ENCODE data around the gene KRT9.
"Not testable (repeated sequence)": the region's sequence is repeated elsewhere in the genome, so short reads cannot be mapped to it uniquely, and the experiment has no call there.

KRT9 gene

DNA sequence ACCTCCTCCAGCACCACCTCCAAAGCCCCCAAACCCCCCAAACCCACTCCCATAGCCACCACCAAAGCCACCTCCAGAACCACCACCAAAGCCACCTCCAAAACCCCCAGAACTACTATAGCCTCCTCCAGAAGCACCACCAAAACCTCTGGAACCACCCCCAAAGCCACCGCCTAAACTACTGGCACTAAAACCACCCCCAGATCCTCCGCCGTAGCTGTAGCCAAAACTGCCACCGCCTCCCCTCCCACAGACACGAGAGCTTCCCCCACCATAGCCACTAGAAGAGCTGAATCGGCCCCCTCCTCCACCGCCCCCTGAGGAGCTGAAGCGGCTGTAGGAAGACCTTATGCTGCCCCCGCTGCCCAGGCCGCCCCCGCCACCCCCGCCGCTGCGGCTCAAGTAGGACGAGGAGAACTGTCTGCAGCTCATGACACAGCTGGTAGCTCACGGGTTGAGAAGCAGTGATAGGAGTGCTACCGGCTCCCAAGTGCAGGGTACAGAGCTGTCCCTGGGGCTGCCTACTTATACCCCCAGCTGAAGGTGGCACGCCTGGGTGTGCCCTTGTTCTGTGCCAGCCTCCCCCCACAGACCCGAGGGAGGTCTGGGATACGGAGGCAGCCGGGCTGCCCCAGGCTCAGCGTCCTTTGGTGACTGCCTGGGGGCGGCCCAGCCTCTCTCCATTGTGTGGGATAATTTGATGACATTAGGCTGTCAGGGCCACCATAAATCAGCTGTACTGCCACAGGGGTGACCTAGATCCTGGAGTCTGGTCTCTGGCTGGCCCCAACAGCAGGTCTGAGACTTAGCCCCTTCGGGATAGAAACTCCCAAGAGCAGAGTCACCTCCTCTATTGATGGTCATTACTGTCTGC, at the start of gene KRT9:
TSS of gene KRT9 (minus strand) at position 499 of the 874 bp plus-strand sequence. CDS start at position 432, 67 bp downstream.
- DNase-seq (no peak), ATAC-seq (no peak)

DNA sequence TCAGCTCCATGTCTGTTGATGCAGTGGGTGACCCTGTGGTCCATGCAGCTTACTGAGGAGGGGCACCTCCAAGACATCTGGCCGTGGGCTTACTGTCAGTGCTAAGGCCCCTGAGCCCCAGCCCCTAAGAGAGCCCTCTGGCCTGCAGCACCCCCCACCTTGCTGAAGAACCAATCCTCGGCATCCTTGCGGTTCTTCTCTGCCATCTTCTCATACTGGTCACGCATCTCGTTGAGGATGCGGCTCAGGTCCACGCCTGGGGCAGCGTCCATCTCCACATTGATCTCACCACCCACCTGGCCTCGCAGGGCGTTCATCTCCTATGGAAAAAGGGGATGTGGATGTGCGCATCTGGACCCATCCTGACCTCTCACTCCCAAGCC, 49.6 kb upstream of the KRT9 start:
- ATAC-seq, DNase-seq: not testable (repeated sequence)

DNA sequence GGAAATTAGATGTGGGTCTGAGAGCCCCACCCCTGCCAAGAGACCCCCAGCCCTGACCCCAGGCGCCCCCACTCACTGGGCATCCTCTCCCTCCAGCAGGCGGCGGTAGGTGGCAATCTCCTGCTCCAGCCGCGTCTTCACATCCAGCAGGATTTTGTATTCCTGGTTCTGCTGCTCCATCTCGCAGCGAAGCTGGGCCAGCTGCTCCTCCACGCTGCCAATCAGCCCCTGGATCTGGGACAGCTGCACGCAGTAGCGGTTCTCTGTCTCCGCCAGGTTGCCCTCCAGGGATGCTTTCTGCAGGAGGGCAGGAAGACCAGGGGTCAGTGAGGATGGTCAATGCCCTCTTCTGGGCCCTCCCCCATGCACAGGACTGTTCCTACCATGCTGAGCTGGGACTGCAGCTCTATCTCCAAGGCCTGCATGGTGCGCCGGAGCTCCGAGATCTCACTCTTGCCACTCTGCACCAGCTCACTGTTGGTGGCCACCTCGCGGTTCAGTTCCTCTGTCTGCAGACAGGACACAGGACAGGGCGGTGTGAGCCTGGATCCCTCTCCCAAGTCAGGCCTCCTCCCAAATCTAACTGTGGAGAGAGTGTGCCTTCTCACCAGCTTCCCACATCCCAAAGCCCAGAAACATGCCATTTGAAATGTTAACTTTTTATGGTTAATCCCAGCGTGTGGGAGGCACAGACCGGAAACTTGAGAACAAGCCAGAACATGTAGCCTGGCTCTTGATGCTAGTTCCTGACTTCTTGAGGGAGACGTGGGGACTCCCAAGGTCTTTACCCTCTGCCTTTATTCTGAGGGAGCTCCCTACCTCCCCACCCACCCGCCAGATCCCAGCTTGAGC, 49.0 kb upstream of the KRT9 start:
- DNase-seq (no peak), ATAC-seq (no peak)

DNA sequence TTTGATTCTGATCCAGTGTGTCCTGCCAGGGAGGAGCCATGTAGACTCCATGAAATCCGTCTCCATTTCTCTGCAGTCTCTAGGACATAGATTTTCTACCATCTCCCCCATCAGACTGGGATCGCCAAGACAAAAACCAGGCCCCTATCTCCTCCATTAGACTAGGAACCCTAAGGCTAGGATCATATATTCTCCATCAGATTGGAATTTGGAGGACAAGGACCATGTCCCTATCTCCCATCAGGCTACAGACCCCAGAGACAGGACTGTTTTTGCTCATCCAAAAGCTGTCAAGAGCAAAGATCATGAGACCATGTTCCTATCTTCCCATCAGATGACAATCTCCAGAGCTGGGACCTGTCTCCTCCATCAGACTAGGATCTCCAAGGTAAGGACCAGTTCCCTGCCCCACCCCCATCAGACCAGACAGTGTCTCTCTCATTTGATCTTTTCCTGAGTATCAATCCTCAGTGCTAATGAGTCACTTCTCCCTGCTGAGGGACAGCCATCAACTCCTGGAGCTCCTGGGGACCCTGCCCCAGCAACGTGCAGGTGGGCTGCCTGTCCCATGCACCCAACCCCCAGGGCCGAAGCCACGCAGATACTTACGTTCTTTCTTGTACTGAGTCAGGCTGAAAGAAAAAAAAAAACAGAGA, 48.2 kb upstream of the KRT9 start:
- not testable (repeated sequence) for ATAC-seq, DNase-seq

DNA sequence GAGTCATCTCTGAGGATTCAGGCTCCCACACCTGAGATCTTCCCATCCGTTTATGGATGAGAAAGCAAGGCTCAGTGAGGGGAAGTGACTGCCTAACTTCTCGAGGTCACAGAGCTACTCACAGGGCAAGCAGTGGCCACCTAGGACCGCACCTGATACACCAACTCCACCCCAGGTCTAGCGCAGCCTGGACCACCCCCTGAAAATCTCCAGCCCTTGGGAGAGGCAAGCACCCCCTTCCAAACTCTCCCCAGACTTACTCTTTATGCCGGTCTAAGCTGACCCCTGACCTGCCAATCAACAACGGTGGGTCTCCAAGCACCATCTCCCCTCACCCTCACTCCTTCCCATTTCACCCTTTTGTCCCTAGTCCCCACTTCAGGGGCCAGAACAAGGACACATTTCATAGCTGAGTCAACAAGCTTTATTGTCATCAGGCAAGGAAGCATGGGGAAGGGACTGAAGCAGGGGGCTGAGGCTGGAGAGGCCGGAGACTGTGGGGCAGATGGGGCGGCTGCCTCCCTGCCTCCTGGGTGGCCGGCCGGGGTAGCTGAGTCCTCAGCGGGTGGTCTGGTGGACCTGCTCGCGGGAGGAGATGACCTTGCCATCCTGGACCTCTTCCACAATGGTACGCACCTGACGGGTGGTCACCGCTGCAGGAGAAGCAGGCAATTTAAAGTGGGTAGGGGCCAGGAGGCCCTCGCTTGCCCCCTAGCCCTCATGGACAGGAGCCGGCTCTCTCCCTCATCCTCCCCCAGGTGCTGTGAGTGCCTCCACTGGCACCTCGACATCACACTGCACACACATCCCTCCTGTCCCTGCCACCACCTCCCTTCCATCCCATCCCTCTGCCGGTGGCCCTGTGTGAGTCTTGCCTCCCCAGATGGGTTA, 47.4 kb upstream of the KRT9 start:
- no peak for DNase-seq
- ATAC-seq = no peak

DNA sequence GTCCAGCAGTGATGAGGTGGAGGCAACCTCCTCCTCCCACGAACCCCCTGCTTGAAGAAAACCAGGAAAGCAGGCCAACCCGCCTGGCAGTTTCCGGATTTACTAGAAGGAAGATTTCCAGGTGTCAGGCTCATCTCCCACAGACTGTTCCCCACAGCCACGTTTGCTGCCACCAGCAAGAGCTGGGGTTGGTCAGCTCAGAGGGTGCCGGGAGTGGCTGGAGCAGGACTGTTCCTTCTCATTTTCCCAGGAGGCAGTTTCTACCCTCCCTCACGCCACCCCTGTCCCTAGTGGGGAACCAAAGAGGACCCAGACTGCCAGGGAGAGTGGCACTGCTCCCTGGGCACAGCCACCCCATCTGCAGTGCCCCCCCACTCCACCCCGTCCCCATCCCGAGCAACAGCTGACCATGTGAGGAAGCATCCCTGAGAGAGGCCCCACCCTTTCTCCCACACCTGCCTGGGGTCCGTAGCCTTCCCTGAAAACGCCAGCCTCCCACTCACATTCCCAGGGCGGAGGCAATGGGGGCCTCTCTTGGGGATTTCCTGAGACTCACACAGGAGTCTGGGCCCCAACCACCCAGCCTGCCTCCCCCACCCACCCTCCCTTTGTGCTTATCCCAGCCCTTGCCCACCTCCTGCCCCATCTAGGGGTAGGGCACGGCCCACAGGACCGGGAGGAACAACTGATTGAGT, 46.6 kb upstream of the KRT9 start:
- DNase-seq = no peak
- no peak for ATAC-seq

DNA sequence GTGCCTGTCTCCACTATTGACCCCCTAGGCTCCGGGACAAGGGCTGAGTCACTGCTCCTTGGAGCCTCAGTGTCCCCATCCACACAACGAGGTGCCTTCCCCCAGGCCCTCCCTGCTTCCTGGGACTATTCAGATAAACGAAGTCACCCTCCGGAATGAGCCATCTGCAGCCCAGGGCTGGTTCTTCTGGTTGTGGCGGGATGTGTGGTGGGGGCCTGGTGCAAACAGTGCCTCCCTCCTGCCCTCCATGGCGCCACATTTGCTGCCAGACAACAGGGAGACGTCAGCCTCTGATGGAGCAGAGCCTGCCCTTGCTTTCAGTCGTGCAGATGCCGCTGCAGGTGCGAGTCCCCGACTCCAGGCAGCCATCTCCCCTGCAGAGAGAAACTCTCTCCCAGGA, 45.8 kb upstream of the KRT9 start:
- no peak for DNase-seq
- ATAC-seq = no peak

DNA sequence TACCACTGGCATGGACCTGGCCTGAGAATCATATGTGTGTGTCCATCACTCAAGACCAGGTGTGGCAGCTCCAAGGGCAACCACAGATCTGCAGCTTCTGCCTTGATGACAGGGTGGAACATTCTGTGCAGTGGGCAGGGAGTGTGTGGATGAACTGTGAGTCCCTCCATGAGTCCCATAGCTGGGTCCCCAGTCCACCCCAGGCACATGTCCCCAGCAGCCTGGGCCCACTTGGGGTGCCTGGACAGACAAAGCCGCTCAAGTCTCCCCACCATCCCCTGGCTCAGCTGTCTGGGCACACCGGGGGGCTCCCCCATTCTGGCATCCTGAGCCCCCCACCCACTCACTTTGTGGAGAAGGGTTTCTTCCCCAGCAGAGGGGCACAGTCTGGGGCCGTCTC, 45.3 kb upstream of the KRT9 start:
- no peak for ATAC-seq
- DNase-seq = no peak

DNA sequence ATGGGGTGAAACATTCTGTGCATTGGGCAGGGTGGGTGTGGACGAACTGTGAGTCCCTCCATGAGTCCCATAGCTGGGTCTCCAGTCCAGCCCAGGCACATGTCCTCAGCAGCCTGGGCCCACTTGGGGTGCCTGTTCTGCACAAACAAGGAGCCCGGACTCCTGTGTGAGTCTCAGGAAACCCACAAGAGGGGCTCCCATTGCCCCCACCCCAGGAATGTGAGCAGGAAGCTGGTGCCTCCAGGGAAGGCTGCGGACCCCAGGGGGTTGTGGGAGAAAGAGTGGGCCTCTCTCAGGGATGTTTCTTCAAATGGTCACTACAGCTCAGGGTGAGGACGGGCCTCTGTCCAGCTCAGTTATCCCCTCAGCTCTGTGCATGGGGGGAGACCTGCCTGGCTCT, 44.6 kb upstream of the KRT9 start:
- not testable (repeated sequence) for ATAC-seq, DNase-seq

DNA sequence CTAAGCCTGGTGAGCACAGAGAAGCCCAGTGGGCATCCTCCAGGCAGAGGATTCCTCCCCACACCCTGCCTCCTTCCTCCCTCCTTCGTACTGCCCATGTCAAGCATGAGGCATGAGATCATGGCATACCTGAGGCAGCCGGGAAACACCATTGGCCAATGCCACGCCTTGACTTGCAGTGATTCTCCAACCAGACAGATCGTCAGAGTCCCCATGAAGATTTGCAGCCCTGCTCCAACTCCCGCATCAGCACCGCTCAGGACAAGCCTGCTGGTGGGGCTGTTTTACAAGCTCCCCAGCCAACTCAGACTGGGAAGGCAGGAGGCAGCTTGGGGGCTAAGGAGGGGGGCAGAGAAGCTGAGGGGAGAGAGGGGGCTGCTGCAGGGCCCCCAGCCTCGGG, 43.6 kb upstream of the KRT9 start:
- no peak for DNase-seq
- ATAC-seq = no peak

- not testable (repeated sequence) for ATAC-seq, DNase-seq
Measured at GRCh38 chr17:41614767-41615166, 42.9 kb upstream of the KRT9 start.

DNA sequence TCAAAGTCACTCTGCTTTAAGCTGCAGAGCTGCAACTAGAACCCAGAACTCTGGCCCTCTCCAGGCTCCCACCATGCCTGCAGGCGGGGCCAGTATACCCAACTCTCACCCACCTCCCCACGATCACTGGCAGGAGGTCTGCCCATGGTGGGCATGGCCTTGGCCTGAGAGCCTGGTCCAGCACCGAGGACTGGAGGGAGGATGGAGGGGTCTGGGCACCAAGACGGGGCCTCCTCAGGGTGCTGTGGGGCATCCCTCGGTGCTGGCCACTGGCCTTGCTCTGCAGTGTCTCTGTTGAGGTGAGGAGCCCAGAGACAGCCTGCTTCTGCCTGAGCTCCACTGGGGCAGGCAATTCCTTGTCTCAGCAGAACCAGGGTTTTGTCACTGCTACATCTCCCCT, 42.2 kb upstream of the KRT9 start:
- DNase-seq (no peak), ATAC-seq (no peak)

- ATAC-seq (no peak), DNase-seq (no peak)
Measured at GRCh38 chr17:41613277-41614082, 41.6 kb upstream of the KRT9 start.

- not testable (repeated sequence) for ATAC-seq, DNase-seq
Measured at GRCh38 chr17:41612376-41613160, 40.7 kb upstream of the KRT9 start, which contains the start of gene KRT16. TSS of gene KRT16 (minus strand) at chr17:41612767. CDS start at chr17:41612688, 79 bp downstream.

DNA sequence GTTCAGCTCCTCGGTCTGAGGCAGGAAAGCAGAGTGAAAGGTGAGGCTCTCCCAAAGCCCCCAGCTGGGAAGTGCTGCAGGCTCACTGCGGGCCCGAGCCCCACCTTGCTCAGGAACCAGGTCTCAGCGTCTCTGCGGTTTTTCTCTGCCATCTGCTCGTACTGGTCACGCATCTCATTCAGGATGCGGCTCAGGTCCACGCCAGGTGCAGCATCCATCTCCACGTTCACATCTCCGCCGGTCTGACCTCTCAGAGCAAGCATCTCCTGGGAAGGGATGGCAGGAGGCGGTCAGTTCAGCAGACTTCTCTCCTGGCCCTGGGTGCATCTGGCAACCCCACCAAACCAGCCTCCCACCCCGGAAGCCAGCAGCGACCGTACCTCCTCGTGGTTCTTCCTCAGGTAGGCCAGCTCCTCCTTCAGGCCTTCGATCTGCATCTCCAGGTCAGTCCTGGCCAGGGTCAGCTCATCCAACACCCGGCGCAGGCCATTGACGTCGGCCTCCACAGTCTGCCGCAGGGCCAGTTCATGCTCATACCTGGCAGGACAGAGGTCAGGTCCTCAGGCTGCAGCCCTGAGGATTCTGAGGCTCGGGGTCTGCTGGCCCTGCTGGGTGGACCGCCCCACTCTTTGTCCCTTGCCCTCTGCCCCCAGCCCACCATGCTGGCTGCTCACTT, 39.2 kb upstream of the KRT9 start:
- ATAC-seq = no peak

GRCh38 chr17:41610061-41610517, 38.2 kb upstream of the KRT9 start:
- not testable (repeated sequence) for ATAC-seq, DNase-seq

More for the DNA sequence above, 39.2 kb upstream of the KRT9 start:
- no peak for DNase-seq

- ATAC-seq, DNase-seq: not testable (repeated sequence)
Measured at GRCh38 chr17:41606930-41607329, 35.1 kb upstream of the KRT9 start.

DNA sequence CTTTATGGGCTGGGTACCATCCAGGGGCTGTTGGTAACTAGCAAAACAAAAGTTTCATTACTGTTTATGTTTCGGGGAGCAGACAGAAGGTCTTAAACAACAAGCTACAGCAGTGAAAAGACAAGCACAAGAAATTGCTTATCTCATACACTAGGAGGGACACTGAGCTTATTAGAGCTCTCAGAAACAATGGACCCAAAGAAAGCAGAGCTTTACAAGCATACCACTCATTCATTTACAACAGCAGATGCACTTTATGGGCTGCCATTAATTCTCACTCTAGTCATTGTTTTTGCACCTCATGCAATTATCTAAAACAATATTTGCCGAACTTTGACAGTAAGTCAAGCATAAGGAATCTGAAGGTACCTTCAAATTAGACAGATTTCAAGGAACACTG, 30.7 kb upstream of the KRT9 start:
- ATAC-seq (no peak), DNase-seq (no peak)
